Upper lobe of left lung (tissue), 6 donors: ENCODE results near the gene PHOSPHO2. TPM values are rescaled to one million over a fixed set of nuclear protein-coding genes. Genes with fewer than 3 reads are reported as not detected.

Source experiments
- ATAC-seq, 2 donors: fragments of 200-7000 bp; cut with Tn5 transposase; one replicate each; pipeline ENCODE4 v1.9.1; 2022; ENCODE audit warnings: mild to moderate bottlenecking in 2 of 2, moderate library complexity in 2 of 2; ENCODE audit not compliant: low FRiP score in 2 of 2
- DNase-seq, 2 donors: peaks; one replicate each; pipeline ENCODE4 v3.0.0-alpha.2; 2019 to 2020
- H3K27ac ChIP-seq, 4 donors: fragments of 200-600 bp; sonication (generic); one replicate each; pipeline ENCODE4 v1.5.1; 2016 to 2019
- H3K27me3 ChIP-seq, 4 donors: fragments of 200-600 bp; sonication (generic); one replicate each; pipeline ENCODE4 v1.5.1; 2017 to 2019
- H3K36me3 ChIP-seq, 4 donors: fragments of 200-600 bp; sonication (generic); one replicate each; pipeline ENCODE4 v1.5.1; 2016 to 2019
- H3K4me1 ChIP-seq, 4 donors: fragments of 200-600 bp; sonication (generic); one replicate each; pipeline ENCODE4 v1.5.1; 2018 to 2019
- H3K4me3 ChIP-seq, 4 donors: fragments of 200-600 bp; sonication (generic); one replicate each; pipeline ENCODE4 v1.5.1; 2017 to 2019; ENCODE audit warnings: mild to moderate bottlenecking in 2 of 4, moderate library complexity in 1 of 4
- H3K9me3 ChIP-seq, 4 donors: fragments of 200-600 bp; sonication (generic); one replicate each; pipeline ENCODE4 v1.5.1; 2018 to 2019
- CTCF ChIP-seq, 6 experiments: fragments of 450-650 bp in 4 of 6; fragments of 200-600 bp in 2 of 6; sonication (generic) in 2 of 6; IDR thresholded peaks; one replicate each; pipeline ENCODE4 v1.5.1; 2016 to 2019; ENCODE audit warnings: antibody characterized with exemption in 6 of 6
- EP300 ChIP-seq, 4 donors: sonication (generic); formaldehyde crosslinking; IDR thresholded peaks; one replicate each; pipeline ENCODE4 v1.5.1; 2017; ENCODE audit warnings: antibody characterized with exemption in 4 of 4, control low read depth in 2 of 4
- POLR2A ChIP-seq, 4 donors: fragments of 450-650 bp; IDR thresholded peaks; one replicate each; pipeline ENCODE4 v1.5.1; 2016 to 2017; ENCODE audit warnings: antibody characterized with exemption in 4 of 4, mild to moderate bottlenecking in 2 of 4
- POLR2AphosphoS5 ChIP-seq, 2 donors: sonication (generic); formaldehyde crosslinking; IDR thresholded peaks; one replicate each; pipeline ENCODE4 v1.5.1; 2017; ENCODE audit warnings: antibody characterized with exemption in 2 of 2
- WGBS, 2 donors: methylation state at CpG; one replicate each; pipeline ENCODE4 v1.1.5; 2017 to 2018; 5-methylcytosine and 5-hydroxymethylcytosine counted together
- total RNA-seq, 6 donors: library from RNA; depleted of rRNA in 4 of 6; stranded (reverse); fragments of >200 nt in 4 of 6; gene quantifications; one replicate each; pipeline versions ENCODE4 v1.1.0 to v1.2.1, GENCODE V29; 2016 to 2021
- donor health status: DM: no; HTN: no; CAD: no; lungs with moderate emphysema.
- donor health status: DM: no; HTN: yes; CAD: no; lungs with severe emphysema.

Gene PHOSPHO2
- total RNA-seq, 6 donors from 2014 or later: 3.7 to 29.3 (median 5.3) TPM

GRCh38 chr2:169656164-169656563, 38.1 kb upstream of the PHOSPHO2 start:
- no peak for DNase-seq
- TF ChIP-seq POLR2AphosphoS5 (IDR thresholded peaks at IDR 0.05) (no peak), CTCF (IDR thresholded peaks at IDR 0.05) (no peak)
- WGBS, 2 donors: 63 to 70% methylated on average over 3 of the region's 3 CpGs
- no peaks in the 10 kb centered on the region for H3K27me3 ChIP-seq
- H3K4me1 ChIP-seq: no peaks in the 10 kb centered on the region
- no peaks in the 10 kb centered on the region for H3K9me3 ChIP-seq
- H3K4me3 ChIP-seq: no peak overlapping the region
- no peak for ATAC-seq
- no peak overlapping the region for H3K27ac ChIP-seq
- H3K36me3 ChIP-seq: no peaks in the 10 kb centered on the region

- H3K36me3 ChIP-seq: no peaks in the 10 kb centered on the region
- H3K4me1 ChIP-seq: no peaks in the 10 kb centered on the region
- H3K27ac ChIP-seq: no peak overlapping the region
- WGBS, 2 donors: 93 to 100% methylated on average over 1 of the region's 1 CpG
- TF ChIP-seq CTCF (IDR thresholded peaks at IDR 0.05): no peak
- TF ChIP-seq POLR2A (IDR thresholded peaks at IDR 0.05): no peak
- no peak for TF ChIP-seq EP300 (IDR thresholded peaks at IDR 0.05)
- TF ChIP-seq POLR2AphosphoS5 (IDR thresholded peaks at IDR 0.05): no peak
- H3K9me3 ChIP-seq: no peaks in the 10 kb centered on the region
- no peaks in the 10 kb centered on the region for H3K27me3 ChIP-seq
- ATAC-seq: no peak
- no peak for DNase-seq
- H3K4me3 ChIP-seq: no peak overlapping the region
Measured at GRCh38 chr2:169658877-169659276, 35.4 kb upstream of the PHOSPHO2 start.

GRCh38 chr2:169659320-169659719, 34.9 kb upstream of the PHOSPHO2 start:
- Histone ChIP-seq H3K27ac (no peak overlapping the region), H3K4me3 (no peak overlapping the region), H3K27me3 (no peaks in the 10 kb centered on the region), H3K36me3 (no peaks in the 10 kb centered on the region), H3K9me3 (no peaks in the 10 kb centered on the region), H3K4me1 (no peaks in the 10 kb centered on the region)
- ATAC-seq (no peak), DNase-seq (no peak)
- TF ChIP-seq EP300 (IDR thresholded peaks at IDR 0.05) (no peak), POLR2AphosphoS5 (IDR thresholded peaks at IDR 0.05) (no peak)
- WGBS, 2 donors: 62 to 75% methylated on average over 1 of the region's 1 CpG

- peaks cover 0 to 7% (median 0%) of the 10 kb centered on the region in 4 donors for H3K4me1 ChIP-seq
- TF ChIP-seq CTCF (IDR thresholded peaks at IDR 0.05): no peak
- no peak for ATAC-seq
- WGBS, 2 donors: 59 to 68% methylated on average over 3 of the region's 3 CpGs
- H3K27me3 ChIP-seq: no peaks in the 10 kb centered on the region
- no peaks in the 10 kb centered on the region for H3K36me3 ChIP-seq
- no peak for DNase-seq
- H3K27ac ChIP-seq: no peak overlapping the region
- H3K9me3 ChIP-seq: no peaks in the 10 kb centered on the region
- no peak overlapping the region for H3K4me3 ChIP-seq
Measured at GRCh38 chr2:169661265-169661664, 33.0 kb upstream of the PHOSPHO2 start.

GRCh38 chr2:169662744-169663143, 31.5 kb upstream of the PHOSPHO2 start:
- DNase-seq (no peak), ATAC-seq (no peak)
- Histone ChIP-seq H3K4me3 (no peak overlapping the region), H3K36me3 (no peaks in the 10 kb centered on the region), H3K4me1 (peaks cover 0 to 7% (median 0%) of the 10 kb centered on the region in 4 donors), H3K9me3 (no peaks in the 10 kb centered on the region), H3K27ac (no peak overlapping the region), H3K27me3 (no peaks in the 10 kb centered on the region)
- WGBS, 2 donors: 93 to 100% methylated on average over 1 of the region's 1 CpG
- TF ChIP-seq CTCF (IDR thresholded peaks at IDR 0.05) (no peak), POLR2AphosphoS5 (IDR thresholded peaks at IDR 0.05) (no peak), POLR2A (IDR thresholded peaks at IDR 0.05) (no peak), EP300 (IDR thresholded peaks at IDR 0.05) (no peak)
